COR-L47 (cell line): ENCODE results near the gene NTMT1.
A peak's percentile ranks its signal among the peaks of the same experiment; 100 is the strongest.
"Not testable (repeated sequence)": the region's sequence is repeated elsewhere in the genome, so short reads cannot be mapped to it uniquely, and the experiment has no call there.

Source experiments
- DNase-seq: peaks from one replicate; lab custom pipeline; 2025; lab: John Stamatoyannopoulos, UW

The NTMT1 gene

DNA sequence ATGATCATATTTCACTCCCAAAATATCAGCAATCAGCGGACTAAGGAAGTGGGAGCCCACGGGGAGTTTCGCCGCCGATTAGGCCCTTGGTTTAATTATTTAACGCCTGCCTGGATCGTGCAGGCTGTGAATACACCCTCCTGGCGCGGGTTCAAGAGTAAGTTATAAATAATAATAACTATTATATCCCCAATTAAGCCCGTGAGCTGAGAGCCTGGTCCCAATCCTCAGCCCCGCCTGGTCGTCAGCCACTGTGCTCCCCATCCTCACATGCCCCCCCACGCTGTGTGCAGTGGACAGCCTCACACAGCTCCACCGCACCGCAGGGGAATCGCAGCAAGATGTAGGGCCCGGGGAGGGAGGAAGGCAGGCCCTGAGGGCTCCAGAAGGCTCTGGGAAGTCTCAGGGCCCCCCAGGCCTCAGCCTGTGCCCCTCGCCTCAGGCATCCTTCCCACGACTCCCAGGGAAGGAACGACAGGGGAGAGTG, 28.6 kb downstream of the NTMT1 start:
- no peak for DNase-seq

DNA sequence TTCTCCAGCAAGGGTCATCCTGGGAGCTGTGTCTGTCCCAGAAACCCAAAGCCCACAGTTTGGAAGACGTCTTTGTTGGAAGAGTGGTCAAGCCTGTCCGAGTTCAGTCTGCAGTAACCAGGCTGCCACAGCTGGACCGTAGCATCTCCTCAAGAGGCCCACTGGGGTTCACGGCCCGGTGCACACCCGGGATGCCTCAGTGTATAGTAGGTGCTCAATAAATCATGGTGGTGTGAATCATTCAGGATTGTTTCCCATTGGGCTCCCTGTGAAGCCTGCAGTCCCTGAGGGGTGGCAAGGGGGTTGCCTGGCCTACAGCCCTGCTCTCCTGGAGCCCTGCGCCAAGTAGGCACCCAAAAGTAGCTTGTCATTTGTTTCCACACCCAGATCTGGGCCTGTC, 29.2 kb downstream of the NTMT1 start:
- no peak for DNase-seq

DNA sequence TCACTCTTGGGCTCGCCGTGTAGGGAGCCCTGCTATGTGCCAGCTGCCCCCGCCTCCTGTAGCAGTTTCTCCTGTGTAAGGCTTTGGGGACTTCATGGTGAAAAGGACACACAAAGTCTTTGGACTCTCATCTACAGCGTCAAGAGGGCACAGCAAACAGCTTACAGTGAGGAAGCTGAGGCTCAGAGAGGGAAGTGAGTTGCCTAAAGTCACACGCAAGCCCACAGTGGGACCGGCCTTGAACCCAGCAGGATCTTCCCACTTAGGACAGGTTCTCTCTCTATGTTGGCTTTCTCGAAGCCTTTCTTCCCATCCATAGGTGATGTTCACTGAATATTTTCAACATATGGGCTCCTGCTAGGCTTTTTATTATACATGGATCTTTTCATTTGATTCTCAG, 29.7 kb downstream of the NTMT1 start:
- no peak for DNase-seq

DNA sequence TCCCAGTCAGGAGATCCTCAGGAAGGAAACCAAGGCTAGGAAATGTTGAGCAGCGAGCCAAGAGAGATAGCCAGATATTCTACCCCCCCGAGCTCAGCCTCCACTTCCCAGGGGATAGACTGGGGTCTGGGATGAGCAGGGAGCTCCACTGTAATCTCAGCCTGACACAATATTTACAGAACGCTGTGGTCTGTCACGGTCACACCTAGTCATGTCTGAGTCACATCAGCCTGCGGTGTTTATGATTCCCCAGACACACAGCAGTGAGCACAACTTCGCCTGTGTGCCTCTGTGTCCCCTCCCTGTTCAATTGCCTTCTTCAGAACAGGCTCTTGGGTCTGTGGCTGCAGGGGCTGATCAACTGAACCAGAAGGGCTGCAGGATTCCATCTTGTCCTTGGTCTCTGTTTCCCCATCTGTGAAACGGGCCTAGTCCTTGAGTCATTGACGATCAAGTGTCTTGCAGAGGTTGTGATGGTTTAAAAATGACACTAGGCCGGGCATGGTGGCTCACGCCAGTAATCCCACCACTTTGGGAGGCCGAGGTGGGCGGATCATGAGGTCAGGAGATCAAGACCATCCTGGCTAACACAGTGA, 30.9 kb downstream of the NTMT1 start:
- DNase-seq, result no peak

DNA sequence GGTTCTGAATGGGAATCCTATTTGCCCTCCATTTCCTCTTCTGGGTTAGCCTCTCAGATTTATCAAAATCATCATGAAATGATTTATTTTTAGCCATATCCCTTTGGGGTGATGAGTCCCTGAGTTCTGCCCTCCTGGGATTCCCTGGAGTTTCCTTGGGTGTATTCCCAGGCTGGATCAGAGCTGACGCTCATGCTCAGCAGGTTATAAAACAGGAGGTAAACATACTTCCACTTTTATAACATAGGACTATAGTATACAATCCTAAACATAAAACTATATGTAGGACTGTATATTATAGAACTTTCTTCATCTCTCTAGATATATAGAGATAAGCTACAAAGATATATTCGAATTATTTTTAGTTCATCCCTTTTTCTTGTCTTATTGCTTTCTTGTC, 35.1 kb downstream of the NTMT1 start:
- no peak for DNase-seq

DNA sequence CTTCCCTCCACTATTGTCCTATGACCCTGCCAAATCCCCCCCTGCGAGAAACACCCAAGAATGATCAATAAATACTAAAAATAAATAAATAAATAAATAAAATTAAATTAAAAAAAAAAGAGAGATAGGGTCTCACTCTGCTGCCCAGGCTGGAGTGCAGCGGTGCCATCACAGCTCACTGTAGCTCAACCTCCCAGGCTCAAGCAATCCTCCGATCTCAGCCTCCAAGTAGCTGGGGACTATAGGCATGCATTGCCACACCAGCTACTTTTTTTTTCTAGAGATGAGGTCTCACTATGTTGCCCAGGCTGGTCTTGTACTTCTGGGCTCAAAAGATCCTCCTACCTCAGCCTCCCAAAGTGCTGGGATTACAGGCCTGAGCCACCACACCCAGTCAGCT, 36.3 kb downstream of the NTMT1 start:
- DNase-seq, result not testable (repeated sequence)

DNA sequence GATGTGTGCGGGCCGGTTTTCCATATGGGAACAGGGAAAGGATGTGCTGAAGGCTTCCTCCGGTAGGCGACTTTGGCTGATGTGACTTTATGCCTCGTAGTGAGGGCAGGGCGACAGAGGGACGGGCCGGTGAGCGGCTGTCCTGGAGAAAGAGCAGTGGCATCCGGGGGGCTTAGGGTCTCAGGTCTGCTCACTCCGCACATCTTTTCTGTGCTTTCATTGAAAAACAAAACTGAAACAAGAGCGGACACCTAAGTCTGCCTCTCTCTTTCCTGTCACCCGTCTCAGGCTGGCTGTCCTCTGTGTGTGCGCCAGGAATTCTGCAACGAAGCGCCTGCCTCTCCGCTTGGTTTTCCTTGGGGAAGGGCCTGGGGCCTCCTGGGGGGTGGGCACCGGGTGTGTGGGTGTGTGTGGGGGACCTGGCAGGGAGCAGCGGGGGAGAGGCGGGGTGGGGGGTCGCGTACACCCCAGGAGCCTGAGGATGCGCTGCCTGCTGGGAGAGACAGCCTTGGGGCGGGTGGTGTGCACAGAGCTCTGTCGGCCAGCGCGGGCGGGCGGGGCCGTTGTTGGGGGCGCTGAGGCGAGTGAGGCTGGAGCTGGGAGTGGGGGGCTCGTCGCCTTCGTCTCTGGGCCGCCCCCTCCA, 38.9 kb downstream of the NTMT1 start:
- no peak for DNase-seq

DNA sequence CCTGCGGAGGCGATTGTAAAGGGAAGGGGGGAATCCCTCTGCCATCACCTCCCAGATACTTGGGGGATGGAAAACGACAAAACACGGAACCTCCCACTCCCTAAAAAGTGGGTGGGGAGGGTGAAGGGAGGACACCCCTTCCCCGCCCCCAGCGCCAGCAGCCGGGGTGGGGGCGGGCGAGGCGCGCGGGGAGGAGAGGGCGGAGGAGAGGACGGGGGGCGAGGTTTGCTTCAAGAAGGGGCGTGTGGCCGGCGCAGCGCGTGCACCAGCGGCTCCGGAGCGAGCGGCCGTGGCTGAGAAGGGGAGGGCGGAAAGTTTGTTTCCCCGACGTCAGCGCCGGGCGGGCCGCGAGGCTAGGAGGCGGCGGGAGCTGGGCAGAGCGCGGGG, 39.4 kb downstream of the NTMT1 start, which contains the start of gene PRRX2:
Gene PRRX2 (plus strand): TSS at position 259 of the 387 bp plus-strand sequence. CDS start 221 bp downstream, outside the sequence.
- peak; percentile 8 for DNase-seq

DNA sequence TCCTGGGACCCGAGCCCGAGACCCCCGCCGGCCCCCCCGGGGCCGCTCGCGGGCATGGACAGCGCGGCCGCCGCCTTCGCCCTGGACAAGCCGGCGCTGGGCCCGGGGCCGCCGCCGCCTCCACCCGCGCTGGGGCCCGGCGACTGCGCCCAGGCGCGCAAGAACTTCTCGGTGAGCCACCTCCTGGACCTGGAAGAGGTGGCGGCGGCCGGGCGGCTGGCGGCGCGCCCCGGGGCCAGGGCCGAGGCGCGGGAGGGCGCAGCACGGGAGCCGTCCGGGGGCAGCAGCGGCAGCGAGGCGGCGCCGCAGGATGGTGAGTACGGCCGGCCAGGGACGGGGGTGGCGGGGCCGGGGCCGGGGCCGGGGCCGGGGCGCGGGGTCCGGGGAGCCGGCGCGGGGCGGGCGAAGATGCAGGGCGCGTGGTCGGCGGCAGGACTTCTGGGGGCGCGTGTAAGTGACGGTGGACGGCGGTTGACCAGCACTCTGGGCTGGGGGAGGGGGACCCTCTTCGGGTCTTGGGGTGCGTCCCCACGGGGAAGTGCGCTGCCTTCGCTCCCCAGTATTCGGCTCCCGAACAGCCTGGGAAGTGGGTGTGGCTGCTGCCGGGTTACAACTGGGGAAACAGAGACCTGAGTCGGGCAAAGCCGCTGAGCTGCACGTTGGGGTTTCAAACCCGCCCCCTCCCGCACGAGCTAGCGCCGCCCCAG, 40.0 kb downstream of the NTMT1 start:
- DNase-seq, result no peak

DNA sequence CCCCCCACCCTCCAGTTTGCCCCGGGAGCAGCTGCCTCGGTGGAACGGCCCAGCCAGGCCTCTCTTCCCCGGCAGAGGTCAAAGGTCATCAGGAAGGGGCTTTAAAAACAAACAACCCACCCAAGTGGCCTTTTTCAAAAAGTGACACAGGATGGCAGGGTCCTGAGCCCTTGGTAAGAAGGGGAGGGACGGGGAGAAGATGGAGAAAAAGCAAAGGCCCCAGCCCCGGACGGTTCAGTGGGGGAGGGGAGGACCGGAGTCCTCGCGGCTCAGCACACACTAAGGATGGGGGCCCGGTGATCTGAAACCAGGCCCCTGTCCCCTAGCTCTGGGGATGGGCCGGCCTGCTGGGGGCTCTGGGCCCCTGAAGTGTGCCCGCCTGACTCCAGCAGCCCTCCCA, 40.6 kb downstream of the NTMT1 start:
- no peak for DNase-seq

DNA sequence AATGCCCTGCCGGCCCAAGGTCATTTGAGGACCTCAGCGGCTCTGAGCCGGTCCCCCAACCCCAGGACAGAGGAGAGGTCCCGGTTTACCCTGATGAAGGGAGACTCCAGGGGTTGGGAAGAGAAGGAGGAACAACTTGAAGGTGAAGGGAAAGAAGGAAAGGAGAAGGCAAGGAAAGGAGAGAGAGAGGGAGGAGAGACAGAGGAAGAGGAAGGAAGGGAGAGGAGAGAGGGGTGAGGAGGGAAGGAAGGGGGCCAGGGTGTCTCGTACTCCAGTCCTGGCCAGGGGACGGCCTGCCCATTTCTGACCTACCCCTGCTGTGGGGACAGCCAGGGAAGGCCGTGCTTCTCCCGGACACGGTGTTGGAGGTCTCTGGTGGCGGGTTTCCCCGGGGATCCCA, 41.4 kb downstream of the NTMT1 start:
- no peak for DNase-seq

DNA sequence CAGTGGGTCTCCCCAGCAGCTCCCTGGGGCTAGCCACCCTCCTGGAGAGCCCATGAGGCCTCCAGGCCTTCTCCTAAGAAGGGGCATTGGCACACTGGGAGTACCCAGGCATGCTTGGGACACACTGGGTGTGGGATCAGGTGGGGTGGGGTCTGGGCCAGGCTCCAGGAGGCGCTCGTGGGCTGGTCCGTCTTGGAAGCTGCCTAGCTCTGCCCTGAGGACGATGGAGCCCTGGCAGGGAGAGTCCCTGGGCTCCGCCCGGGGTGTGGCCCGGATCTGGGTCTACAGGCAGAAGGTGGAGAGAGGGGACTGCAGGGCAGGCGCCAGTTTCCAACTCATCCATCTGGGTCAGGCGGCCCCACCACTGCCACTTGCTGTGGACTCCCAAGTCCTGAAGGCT, 41.9 kb downstream of the NTMT1 start:
- DNase-seq, result no peak

DNA sequence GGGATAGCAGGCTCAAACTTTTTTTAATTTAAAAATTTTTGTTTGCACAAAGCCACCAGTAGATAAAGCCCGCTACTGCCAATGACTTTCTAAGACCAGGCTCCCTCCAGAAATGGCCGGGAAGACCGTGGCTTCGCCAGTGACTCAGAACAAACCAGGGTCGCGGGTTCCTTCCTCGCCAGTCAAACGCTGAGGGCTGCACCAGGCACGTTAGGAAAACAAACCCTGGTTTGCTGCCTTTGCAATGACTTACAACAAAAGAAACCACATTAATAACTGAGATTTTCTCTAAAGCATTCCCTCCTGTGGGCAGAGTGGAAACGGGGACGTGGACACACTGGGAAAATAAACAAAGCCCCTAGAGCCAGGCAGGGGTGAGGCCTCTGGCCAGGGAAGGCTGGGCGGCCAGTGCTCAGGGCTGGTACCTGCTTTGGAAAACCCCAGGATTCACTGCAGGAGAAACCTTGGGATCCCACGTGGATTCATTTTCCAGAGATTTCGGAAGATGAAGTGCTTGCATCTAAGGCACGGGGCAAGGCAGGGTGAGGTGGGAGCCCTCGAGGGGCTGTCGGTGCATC, 43.3 kb downstream of the NTMT1 start:
- no peak for DNase-seq

DNA sequence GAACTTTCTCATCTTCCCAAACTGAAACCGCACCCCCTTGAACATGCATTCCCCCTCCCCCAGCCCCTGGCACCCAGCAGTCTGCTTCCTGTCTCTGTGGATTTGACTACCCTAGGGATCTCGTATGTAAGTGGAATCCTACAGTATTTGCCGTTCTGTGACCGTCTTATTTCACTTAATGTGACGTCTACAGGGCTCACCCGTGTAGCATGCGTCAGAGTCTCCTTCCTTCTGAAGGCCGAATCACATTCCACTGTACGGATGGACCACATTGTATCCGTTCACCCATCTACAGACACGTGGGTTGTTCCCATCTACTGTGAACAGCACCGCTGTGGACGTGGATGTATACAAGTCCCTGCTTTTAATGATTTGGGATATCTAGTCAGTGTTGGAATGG, 44.0 kb downstream of the NTMT1 start:
- no peak for DNase-seq

DNA sequence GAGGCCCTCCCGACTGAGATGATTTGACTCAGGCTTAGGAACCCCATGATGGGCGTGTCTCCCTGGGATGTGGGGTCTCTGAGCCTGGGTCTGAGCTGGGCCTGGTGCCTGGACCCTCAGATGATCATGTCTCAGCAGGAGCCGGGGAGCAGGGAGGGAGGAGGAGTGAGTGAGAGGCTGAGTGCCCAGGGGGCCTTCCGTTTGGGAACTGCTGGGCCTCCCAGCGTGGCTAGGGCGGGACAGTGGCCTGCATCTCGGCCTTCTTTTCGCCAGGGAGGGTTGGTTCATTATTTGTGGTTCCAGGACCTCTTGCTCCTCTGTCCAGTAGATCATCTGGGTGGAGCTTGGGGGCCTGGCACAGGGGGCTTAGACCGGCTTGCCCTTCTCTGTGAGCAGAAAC, 45.1 kb downstream of the NTMT1 start:
- DNase-seq, result no peak

DNA sequence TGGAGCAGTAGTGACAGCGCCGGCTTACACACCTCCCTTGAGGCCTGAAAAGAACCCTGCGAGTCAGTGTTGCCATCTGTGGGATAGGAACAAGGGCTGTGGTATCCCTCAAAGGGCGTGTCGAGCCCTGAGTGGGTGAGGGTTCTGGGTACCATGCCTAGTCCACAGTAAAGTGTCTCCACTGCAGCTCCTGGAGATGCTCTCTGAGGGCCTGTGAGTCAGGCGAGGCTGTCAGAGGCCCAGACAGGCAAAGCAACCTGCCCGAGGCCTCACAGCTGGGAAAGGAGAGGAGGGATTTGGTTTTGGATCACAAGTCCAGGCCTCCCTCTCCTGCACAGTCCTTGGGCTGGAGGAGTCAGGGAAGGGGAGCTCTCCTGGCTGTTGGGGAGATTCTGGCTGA, 45.6 kb downstream of the NTMT1 start:
- no peak for DNase-seq

DNA sequence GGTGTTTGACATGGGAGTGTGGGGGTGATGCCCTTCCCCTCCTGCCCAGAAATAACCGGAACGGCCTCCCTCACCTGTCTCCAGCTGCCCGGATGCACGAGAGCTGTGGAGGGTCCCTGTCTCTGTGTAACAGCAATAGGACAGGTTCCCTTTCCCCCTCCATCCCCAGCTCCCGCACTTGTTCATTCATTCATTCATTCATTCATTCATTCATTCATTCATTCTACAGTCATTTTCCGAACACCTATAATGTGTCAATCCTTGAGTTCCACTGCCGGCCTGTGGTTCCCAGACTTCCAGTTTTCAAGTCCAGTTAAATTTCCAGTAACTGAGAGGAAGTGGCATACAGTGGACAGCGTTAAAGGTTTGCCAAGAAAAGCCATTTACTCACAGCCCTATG, 46.7 kb downstream of the NTMT1 start:
- DNase-seq, result no peak

DNA sequence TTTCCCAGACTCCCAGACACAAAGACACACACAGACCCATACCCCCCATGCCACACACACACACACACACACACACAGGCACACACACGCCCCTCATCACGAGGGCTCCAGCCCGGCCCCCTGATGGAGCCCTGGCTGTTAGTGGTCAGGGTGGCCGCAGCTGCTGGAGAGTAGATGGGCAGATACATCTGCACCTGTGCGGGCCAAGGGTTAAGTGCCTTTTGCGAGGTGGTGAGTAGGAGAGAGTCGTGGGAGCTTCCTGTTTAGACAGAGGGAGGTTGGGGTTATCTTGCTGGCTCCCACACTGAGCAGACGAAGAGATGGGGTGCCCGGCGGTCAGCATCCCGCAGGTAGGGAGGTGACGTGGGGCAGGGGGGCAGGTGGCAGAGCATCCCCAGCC, 47.6 kb downstream of the NTMT1 start:
- DNase-seq, result no peak

DNA sequence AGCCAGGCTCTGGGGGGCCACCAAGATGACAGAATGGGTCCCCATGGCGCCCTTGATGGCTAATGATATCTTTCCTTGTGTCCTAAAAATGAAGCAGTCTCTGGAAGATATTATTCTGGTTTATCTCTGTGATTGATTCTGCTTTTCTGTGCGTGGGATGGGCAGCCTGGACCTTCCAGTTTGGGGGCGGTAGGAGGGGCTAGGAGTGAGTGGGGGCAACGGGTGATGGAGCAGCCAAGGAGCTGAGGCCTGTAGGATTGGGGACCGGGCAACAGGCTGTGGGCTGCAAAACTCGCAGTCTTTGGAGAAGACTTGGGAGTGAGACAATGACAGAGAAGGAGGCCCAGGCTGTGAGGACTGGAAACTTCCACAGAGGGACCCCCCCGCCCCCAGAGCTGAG, 48.3 kb downstream of the NTMT1 start:
- no peak for DNase-seq

DNA sequence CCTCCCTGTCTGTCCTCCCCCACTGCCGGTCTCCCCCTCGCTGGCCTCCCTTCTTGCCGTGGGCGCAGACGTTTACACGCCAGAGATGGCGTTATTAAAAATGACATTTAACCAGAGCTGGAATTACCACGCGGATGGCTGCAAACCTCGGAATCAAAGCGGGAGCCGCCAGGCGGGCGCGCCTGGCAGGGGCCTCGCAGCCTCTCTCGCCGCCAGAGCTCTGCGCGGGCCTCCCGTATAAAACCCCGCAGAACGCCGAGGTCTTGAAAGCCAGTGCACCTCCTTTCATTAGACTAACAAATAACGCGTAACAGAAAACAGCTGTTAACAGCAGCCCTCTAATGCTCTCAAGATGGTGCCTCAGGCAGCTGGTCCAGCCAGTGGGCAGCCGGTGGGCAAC, 49.7 kb downstream of the NTMT1 start:
- DNase-seq, result no peak

DNA sequence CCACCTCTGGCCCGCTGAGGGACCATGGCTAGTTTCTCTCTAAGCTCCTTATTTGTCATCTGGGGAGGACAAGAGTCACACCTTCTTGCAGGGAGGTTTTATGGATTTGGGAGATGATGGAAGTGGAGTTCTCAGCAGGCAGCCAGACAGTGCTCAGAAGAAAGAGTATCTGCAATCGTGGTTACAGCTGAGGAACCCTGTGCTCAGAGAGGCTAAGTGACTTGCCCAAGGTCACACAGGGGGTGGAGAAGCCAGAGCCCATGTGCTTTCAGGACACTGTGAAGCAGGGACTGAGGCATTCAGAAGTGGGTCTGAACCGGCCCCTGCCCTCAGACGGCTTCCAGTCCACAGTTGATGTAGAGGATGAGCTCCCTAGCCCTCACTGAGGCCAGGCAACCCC, 50.3 kb downstream of the NTMT1 start:
- DNase-seq, result no peak

DNA sequence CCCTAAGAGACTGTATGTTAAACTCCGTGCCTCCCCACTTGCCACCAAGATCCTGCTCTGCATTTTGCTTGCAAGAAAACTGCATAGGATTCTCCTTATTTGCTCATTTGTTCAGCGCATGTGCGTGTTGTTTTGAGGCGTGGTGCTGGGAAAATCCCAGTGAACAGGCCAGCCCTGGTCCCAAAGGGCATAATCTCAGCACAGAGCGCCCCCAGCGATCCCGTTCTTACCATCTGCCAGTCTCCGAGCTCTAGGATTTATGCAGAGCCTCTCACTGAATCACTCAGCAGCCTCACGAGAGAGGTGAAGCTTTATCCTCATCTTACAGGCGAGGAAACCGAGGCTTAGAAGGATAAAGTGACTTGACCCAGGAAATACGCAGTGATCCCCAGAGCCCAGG, 51.0 kb downstream of the NTMT1 start:
- no peak for DNase-seq

DNA sequence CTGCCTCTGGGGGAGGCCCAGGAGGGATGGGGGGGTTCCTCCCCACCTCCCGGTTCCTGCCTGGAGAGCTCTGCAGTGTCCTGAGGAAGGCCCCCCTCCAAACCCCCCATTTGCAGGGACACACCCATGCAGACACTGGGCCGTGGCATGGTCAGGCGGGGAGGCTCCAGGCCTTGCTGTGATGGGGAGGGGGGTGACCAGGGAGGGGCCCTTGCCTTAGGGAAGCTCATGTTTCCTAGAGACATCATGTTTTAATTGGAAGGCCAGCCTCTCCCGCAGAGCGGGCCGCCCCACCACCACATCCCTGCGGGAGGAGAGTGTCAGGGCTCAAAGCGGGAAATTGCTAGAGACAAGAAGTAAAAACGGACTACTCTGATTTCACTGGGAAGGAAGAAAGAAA, 51.5 kb downstream of the NTMT1 start:
- DNase-seq, result no peak
